GM19395 (cell line): Measurements from ENCODE around the gene CCDC71L.

Source experiments
- ATAC-seq: cut with Tn5 transposase; IDR thresholded peaks from one replicate; pipeline ENCODE4 v1.9.1; 2021; ENCODE audit warnings: mild to moderate bottlenecking, moderate library complexity; ENCODE audit not compliant: unreplicated experiment

CCDC71L gene

GRCh38 chr7:106609416-106609815, 51.5 kb downstream of the CCDC71L start:
- no peak for ATAC-seq

- ATAC-seq: no peak
Measured at GRCh38 chr7:106608661-106609060, 52.3 kb downstream of the CCDC71L start.
